Stomach (tissue), 9 donors: ENCODE results near the gene PAQR7. TPM values are rescaled to one million over a fixed set of nuclear protein-coding genes. Genes with fewer than 3 reads are reported as not detected.

Experiments
- DNase-seq, 2 donors: peaks; one replicate each; pipeline versions ENCODE4 v3.0.0 to v3.0.0-alpha.2; 2013 to 2019
- H3K27ac ChIP-seq, 5 donors: fragments of 200-600 bp in 4 of 5; sonication (generic) in 4 of 5; one replicate each; pipeline ENCODE4 v1.5.1; 2013 to 2019; ENCODE audit warnings: mild to moderate bottlenecking in 1 of 5, moderate library complexity in 1 of 5
- H3K27me3 ChIP-seq, 3 donors: fragments of 200-600 bp; sonication (generic); one replicate each; pipeline ENCODE4 v1.5.1; 2017 to 2019; ENCODE audit warnings: mixed run types in 1 of 3
- H3K36me3 ChIP-seq, 4 donors: fragments of 200-600 bp; sonication (generic); 1 replicate in 3 of 4; 2 replicates in 1 of 4; pipeline ENCODE4 v1.5.1; 2016 to 2019
- H3K4me1 ChIP-seq, 4 donors: fragments of 200-600 bp; sonication (generic); one replicate each; pipeline ENCODE4 v1.5.1; 2016 to 2019
- H3K4me3 ChIP-seq, 4 donors: fragments of 200-600 bp; sonication (generic) in 3 of 4; one replicate each; pipeline ENCODE4 v1.5.1; 2016 to 2019; ENCODE audit warnings: mild to moderate bottlenecking in 1 of 4
- H3K9me3 ChIP-seq, 4 donors: fragments of 200-600 bp; sonication (generic); one replicate each; pipeline ENCODE4 v1.5.1; 2016 to 2019
- CTCF ChIP-seq, 7 experiments: fragments of 450-650 bp in 4 of 7; fragments of 200-600 bp in 3 of 7; sonication (generic) in 3 of 7; IDR thresholded peaks; one replicate each; pipeline ENCODE4 v1.5.1; 2016 to 2019; ENCODE audit warnings: antibody characterized with exemption in 7 of 7, control low read depth in 2 of 7, mild to moderate bottlenecking in 1 of 7
- EP300 ChIP-seq: sonication (generic); formaldehyde crosslinking; IDR thresholded peaks from one replicate; pipeline ENCODE4 v1.6.1; 2017; ENCODE audit warnings: antibody characterized with exemption
- POLR2A ChIP-seq, 4 donors: fragments of 450-650 bp; IDR thresholded peaks; one replicate each; pipeline ENCODE4 v1.6.1; 2016; ENCODE audit warnings: antibody characterized with exemption in 4 of 4, control low read depth in 2 of 4, mild to moderate bottlenecking in 1 of 4, moderate library complexity in 1 of 4
- POLR2AphosphoS5 ChIP-seq, 3 donors: sonication (generic); formaldehyde crosslinking; IDR thresholded peaks; one replicate each; pipeline ENCODE4 v1.6.1; 2016; ENCODE audit warnings: antibody characterized with exemption in 3 of 3
- WGBS, 5 donors: extraction: QIAGEN DNeasy Blood & Tissue Kit in 3 of 5; methylation state at CpG; one replicate each; pipeline versions ENCODE4 v1.1.5 to v1.1.7; 2013 to 2018; 5-methylcytosine and 5-hydroxymethylcytosine counted together
- intact Hi-C: fragments of 100-400 bp; cut with DNase I; formaldehyde crosslinking; loops from one replicate; pipeline ENCODE4 v1.15.1; 2023; ENCODE audit warnings: low total_unique reads
- polyA plus RNA-seq, 3 donors: library from polyadenylated mRNA; stranded (reverse); fragments of 200-250 nt; gene quantifications; one replicate each; pipeline ENCODE4 v1.2.3, GENCODE V29; 2013
- total RNA-seq, 5 donors: library from RNA; depleted of rRNA; stranded (reverse); fragments of >200 nt; gene quantifications; one replicate each; pipeline versions ENCODE4 v1.1.0 to v1.2.3, GENCODE V29; 2014 to 2016
- donor health status: healthy with polysubstance abuse.
- donor health status: Bipolar disorder and iron deficiency.
- donor health status: healthy.

PAQR7 gene
- total and polyA plus RNA-seq, 8 donors = 1.8 to 10.5 (median 5.4) TPM

GRCh38 chr1:25869909-25870606 lies 5.5 kb downstream of the PAQR7 start:
- Histone ChIP-seq H3K4me1 (peaks cover 63 to 79% (median 67%) of the 10 kb centered on the region in 4 donors), H3K9me3 (no peaks in the 10 kb centered on the region), H3K27me3 (no peaks in the 10 kb centered on the region), H3K36me3 (peaks cover 0 to 14% (median 3%) of the 10 kb centered on the region in 4 donors), H3K27ac (peak overlapping the region; percentile 22 to 56 (median 39)), H3K4me3 (no peak overlapping the region)
- no peak for TF ChIP-seq POLR2AphosphoS5 (IDR thresholded peaks at IDR 0.05)
- TF ChIP-seq CTCF (IDR thresholded peaks at IDR 0.05) = no peak
- no peak for TF ChIP-seq POLR2A (IDR thresholded peaks at IDR 0.05)
- TF ChIP-seq EP300 = no peak
- intact Hi-C loops = no loop called here
- WGBS, 5 donors = 67 to 90% (median 72%) methylated on average over 5 to 6 of the region's 6 CpGs
- DNase-seq = no peak

- DNase-seq = peak; percentile 58 to 66
- intact Hi-C loops = no loop called here
- peak overlapping the region; percentile 76 to 86 (median 79) for H3K27ac ChIP-seq
- peaks cover 0 to 31% (median 16%) of the 10 kb centered on the region in 4 donors for H3K36me3 ChIP-seq
- H3K27me3 ChIP-seq = no peaks in the 10 kb centered on the region
- H3K4me3 ChIP-seq = no peak overlapping the region
- no peaks in the 10 kb centered on the region for H3K9me3 ChIP-seq
- H3K4me1 ChIP-seq = peaks cover 39 to 54% (median 43%) of the 10 kb centered on the region in 4 donors
- TF ChIP-seq POLR2A (IDR thresholded peaks at IDR 0.05) = no peak
- no peak for TF ChIP-seq EP300
- peak in 2 of 3 donors; percentile 52 to 67 for TF ChIP-seq POLR2AphosphoS5 (IDR thresholded peaks at IDR 0.05)
- TF ChIP-seq CTCF (IDR thresholded peaks at IDR 0.05) = no peak
- WGBS, 5 donors = 30 to 46% (median 38%) methylated on average over 9 of the region's 9 CpGs
Observed at GRCh38 chr1:25867210-25867991, 8.1 kb downstream of the PAQR7 start.

DNA sequence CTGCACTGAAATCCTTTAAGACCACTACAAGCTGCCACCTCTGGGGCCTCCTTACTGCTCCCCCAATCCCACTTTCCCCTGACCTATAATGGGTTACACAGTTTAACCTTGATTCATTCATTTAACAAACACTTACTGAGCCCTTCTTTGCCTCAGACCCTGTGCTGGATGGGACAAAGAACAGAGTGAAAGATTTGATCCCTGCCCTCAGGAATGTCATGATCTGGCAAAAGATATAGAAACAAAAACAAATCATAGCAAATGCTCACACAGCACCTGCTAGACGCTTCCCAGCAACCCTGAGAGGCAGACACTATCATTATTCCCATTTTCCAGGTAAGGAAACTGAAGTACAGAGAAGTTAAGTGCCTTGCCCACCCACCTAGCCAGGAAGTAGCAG lies 9.2 kb downstream of the PAQR7 start:
- TF ChIP-seq POLR2AphosphoS5 (IDR thresholded peaks at IDR 0.05) (no peak), CTCF (IDR thresholded peaks at IDR 0.05) (no peak), POLR2A (IDR thresholded peaks at IDR 0.05) (no peak), EP300 (no peak)
- H3K9me3 ChIP-seq = no peaks in the 10 kb centered on the region
- WGBS, 5 donors = 48 to 86% (median 60%) methylated on average over 1 of the region's 1 CpG
- H3K36me3 ChIP-seq = peaks cover 0 to 32% (median 18%) of the 10 kb centered on the region in 4 donors
- peak overlapping the region; percentile 76 to 86 (median 79) for H3K27ac ChIP-seq
- H3K4me1 ChIP-seq = peaks cover 29 to 46% (median 32%) of the 10 kb centered on the region in 4 donors
- DNase-seq = peak in 1 of 2 donors; percentile 7
- intact Hi-C loops = no loop called here
- H3K4me3 ChIP-seq = no peak overlapping the region
- H3K27me3 ChIP-seq = no peaks in the 10 kb centered on the region

GRCh38 chr1:25864434-25864833 lies 11.1 kb downstream of the PAQR7 start:
- DNase-seq = no peak
- Histone ChIP-seq H3K9me3 (no peaks in the 10 kb centered on the region), H3K36me3 (peaks cover 0 to 24% (median 15%) of the 10 kb centered on the region in 4 donors), H3K4me3 (no peak overlapping the region), H3K27me3 (no peaks in the 10 kb centered on the region), H3K27ac (peak overlapping the region in 2 of 5 donors; percentile 26 to 35), H3K4me1 (peaks cover 27 to 50% (median 31%) of the 10 kb centered on the region in 4 donors)
- 92 to 100% (median 95%) methylated on average over 3 of the region's 3 CpGs for WGBS, 5 donors
- intact Hi-C loops = no loop called here
- TF ChIP-seq EP300 (no peak), POLR2A (IDR thresholded peaks at IDR 0.05) (no peak), CTCF (IDR thresholded peaks at IDR 0.05) (no peak), POLR2AphosphoS5 (IDR thresholded peaks at IDR 0.05) (no peak)
